Hepatocyte (in vitro differentiated cells): Measurements from ENCODE around the gene TOR1AIP1.
"Not testable (repeated sequence)": the region's sequence is repeated elsewhere in the genome, so short reads cannot be mapped to it uniquely, and the experiment has no call there.

Experiments used
- CTCF ChIP-seq: fragments of 200-600 bp; sonication (generic); IDR thresholded peaks from 2 replicates; pipeline ENCODE4 v1.5.1; 2016; ENCODE audit warnings: antibody characterized with exemption, mild to moderate bottlenecking; ENCODE audit not compliant: poor library complexity
- EZH2 ChIP-seq: fragments of 200-600 bp; sonication (generic); IDR thresholded peaks from 2 replicates; pipeline ENCODE4 v1.6.1; 2016; ENCODE audit warnings: antibody characterized with exemption, mild to moderate bottlenecking, borderline replicate concordance
- EZH2phosphoT487 ChIP-seq: fragments of 200-600 bp; sonication (generic); IDR thresholded peaks from one replicate; pipeline ENCODE4 v1.6.1; 2018; ENCODE audit warnings: antibody characterized with exemption, mild to moderate bottlenecking, low read depth, moderate library complexity; ENCODE audit not compliant: unreplicated experiment, severe bottlenecking

- not testable (repeated sequence) for TF ChIP-seq CTCF, EZH2, EZH2phosphoT487
Measured at GRCh38 chr1:179855831-179856230, 26.3 kb upstream of the TOR1AIP1 start.
